Activated B cell treated with CpG ODN at 0.5 μM for 24 hours (primary cell): ENCODE results near the gene CDKN3. TPM values are rescaled to one million over a fixed set of nuclear protein-coding genes. Genes with fewer than 3 reads are reported as not detected.
A peak's percentile ranks its signal among the peaks of the same experiment; 100 is the strongest.

Experiments used
- ATAC-seq: fragments of 200-7000 bp; cut with Tn5 transposase; one replicate; pipeline ENCODE4 v1.10.0; 2021; ENCODE audit warnings: low read depth, mild to moderate bottlenecking, moderate library complexity
- CTCF ChIA-PET: fragments of 350-600 bp; sonication (Branson Sonifier 250); formaldehyde crosslinking; loops from one replicate; lab custom pipeline; 2021; ENCODE audit warnings: antibody characterized with exemption; lab: Charles Lee
- POLR2A ChIA-PET: fragments of 350-600 bp; sonication (Branson Sonifier 250); formaldehyde crosslinking; loops from one replicate; lab custom pipeline; 2021; ENCODE audit warnings: antibody characterized with exemption; lab: Charles Lee
- DNase-seq: peaks from one replicate; pipeline ENCODE4 v3.0.0; 2022
- H3K27ac Mint-ChIP-seq: one replicate; pipeline ENCODE4 v1.8.0; 2020; ENCODE audit warnings: mixed read lengths
- H3K27me3 Mint-ChIP-seq: one replicate; pipeline ENCODE4 v1.8.0; 2021; ENCODE audit warnings: mixed read lengths
- H3K36me3 Mint-ChIP-seq: one replicate; pipeline ENCODE4 v1.8.0; 2021; ENCODE audit warnings: low read depth, mixed read lengths
- H3K4me1 Mint-ChIP-seq: one replicate; pipeline ENCODE4 v1.8.0; 2021; ENCODE audit warnings: mixed read lengths
- H3K4me3 Mint-ChIP-seq: one replicate; pipeline ENCODE4 v1.8.0; 2020; ENCODE audit warnings: mild to moderate bottlenecking, mixed read lengths
- H3K9me3 Mint-ChIP-seq: one replicate; pipeline ENCODE4 v1.8.0; 2020; ENCODE audit warnings: mixed read lengths
- intact Hi-C: fragments of 100-400 bp; cut with micrococcal nuclease; formaldehyde crosslinking; loops from one replicate; pipeline ENCODE4 v1.15.1; 2024
- total RNA-seq: library from RNA; stranded (reverse); gene quantifications from 2 replicates; pipeline ENCODE4 v1.2.3, GENCODE V29; 2022
- TF ChIP-seq, protein P1 (sequence below): fragments of 200-600 bp; IDR thresholded peaks from one replicate; pipeline ENCODE4 v1.8.0; 2022; ENCODE audit warnings: antibody characterized with exemption, mild to moderate bottlenecking

CDKN3 gene
- total RNA-seq, 1 donor from 2014 or later, result 0.91 TPM

- H3K27ac Mint-ChIP-seq, result no peak overlapping the region
- TF ChIP-seq, protein P1, sequence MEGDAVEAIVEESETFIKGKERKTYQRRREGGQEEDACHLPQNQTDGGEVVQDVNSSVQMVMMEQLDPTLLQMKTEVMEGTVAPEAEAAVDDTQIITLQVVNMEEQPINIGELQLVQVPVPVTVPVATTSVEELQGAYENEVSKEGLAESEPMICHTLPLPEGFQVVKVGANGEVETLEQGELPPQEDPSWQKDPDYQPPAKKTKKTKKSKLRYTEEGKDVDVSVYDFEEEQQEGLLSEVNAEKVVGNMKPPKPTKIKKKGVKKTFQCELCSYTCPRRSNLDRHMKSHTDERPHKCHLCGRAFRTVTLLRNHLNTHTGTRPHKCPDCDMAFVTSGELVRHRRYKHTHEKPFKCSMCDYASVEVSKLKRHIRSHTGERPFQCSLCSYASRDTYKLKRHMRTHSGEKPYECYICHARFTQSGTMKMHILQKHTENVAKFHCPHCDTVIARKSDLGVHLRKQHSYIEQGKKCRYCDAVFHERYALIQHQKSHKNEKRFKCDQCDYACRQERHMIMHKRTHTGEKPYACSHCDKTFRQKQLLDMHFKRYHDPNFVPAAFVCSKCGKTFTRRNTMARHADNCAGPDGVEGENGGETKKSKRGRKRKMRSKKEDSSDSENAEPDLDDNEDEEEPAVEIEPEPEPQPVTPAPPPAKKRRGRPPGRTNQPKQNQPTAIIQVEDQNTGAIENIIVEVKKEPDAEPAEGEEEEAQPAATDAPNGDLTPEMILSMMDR, result no peak
- CTCF ChIA-PET, result no interaction called here
- intact Hi-C loops, result no loop called here
- H3K36me3 Mint-ChIP-seq, result no peaks in the 10 kb centered on the region
- H3K27me3 Mint-ChIP-seq, result peaks cover 28% of the 10 kb centered on the region
- no peak overlapping the region for H3K4me3 Mint-ChIP-seq
- H3K4me1 Mint-ChIP-seq, result no peaks in the 10 kb centered on the region
- H3K9me3 Mint-ChIP-seq, result no peaks in the 10 kb centered on the region
- POLR2A ChIA-PET, result no interaction called here
- no peak for ATAC-seq
- no peak for DNase-seq
Measured at GRCh38 chr14:54362759-54363437, 33.9 kb upstream of the CDKN3 start.

GRCh38 chr14:54364555-54365415 lies 32.0 kb upstream of the CDKN3 start:
- Mint-ChIP-seq H3K36me3 (no peaks in the 10 kb centered on the region), H3K27me3 (peaks cover 20% of the 10 kb centered on the region), H3K27ac (no peak overlapping the region), H3K4me3 (no peak overlapping the region), H3K4me1 (no peaks in the 10 kb centered on the region), H3K9me3 (no peaks in the 10 kb centered on the region)
- no peak for DNase-seq
- POLR2A ChIA-PET, result no interaction called here
- CTCF ChIA-PET, result no interaction called here
- intact Hi-C loops, result loop anchor here (5.0 kb wide), 1 partner anchor 408 kb away; no protein-coding TSS in a partner anchor
- no peak for ATAC-seq
- TF ChIP-seq, protein P1, result no peak

DNA sequence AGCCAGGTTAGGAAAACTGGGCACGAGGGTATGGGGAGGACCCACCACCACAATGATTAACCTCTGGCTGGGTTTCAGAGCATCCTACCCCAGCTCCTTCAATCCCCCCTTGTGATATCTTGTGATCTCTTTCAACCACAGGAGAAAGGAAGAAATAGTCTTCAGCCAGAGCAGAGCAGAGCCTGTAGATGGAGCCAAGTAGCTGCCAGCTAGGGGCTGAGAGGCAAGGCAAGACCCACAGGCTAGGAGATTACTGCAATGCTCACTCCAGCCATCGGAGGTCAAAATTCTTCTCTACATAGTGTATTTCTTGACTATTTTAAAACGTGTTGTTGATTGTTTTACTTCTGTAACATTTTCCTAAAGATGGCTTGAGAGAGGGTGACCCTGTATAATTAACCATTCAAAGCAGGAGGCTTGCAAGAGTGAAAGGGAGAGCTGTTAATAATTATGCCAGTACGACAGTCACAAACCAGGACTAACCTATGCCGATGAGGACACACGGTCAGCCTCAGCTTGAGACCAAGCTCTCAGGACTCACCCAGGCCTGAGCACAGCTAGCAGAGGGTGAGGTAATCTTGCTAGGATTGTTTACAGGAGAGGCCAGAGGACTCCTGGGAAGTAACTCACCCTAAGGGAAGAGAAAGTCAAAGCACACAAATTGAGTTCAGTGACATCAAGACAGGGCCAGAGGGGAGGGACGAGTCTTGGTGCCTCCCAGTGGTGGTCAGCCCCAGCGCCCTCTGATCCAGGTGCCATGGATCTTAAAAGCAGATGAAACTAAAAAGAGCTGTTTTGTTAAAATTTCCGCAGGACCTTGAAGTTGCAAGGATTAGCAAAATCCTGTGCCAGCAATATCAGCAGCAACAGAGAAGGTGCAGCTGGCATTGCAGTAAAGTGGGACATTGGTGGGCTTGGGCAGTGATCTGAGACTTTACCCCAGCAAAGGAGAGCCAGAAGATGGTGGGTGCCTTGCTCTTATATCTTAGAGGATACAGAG lies 29.8 kb upstream of the CDKN3 start:
- peaks cover 15% of the 10 kb centered on the region for H3K27me3 Mint-ChIP-seq
- peak; percentile 65 for ATAC-seq
- H3K4me3 Mint-ChIP-seq, result no peak overlapping the region
- ChIA-PET POLR2A (no interaction called here), CTCF (interaction anchor here (0.7 kb wide), 2 partner anchors 19 to 197 kb away, joined by 3 read pairs; no protein-coding TSS in a partner anchor)
- TF ChIP-seq, protein P1, result no peak
- H3K36me3 Mint-ChIP-seq, result no peaks in the 10 kb centered on the region
- intact Hi-C loops, result loop anchor here (1.0 to 5.0 kb wide), 2 partner anchors 74 to 405 kb away; partner anchors contain the start of gene CNIH1
- H3K9me3 Mint-ChIP-seq, result no peaks in the 10 kb centered on the region
- no peak overlapping the region for H3K27ac Mint-ChIP-seq
- no peak for DNase-seq
- no peaks in the 10 kb centered on the region for H3K4me1 Mint-ChIP-seq

DNA sequence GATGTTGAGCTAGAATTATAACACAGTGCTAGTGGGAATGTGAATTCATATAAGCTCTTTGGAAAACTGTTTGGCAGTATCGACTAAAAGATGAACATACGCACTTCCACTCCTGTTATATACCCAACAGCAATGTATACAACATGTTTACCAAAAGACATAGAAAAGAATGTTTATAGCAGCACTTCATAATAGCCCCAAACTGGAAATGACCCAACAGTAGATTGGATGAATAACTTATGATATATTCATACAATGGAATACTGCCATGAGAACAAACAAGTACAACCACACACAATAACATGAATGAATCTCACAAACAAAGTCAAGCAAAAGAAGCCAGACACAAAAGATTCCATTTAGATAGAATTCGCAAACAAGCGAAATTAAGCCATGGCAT lies 28.5 kb upstream of the CDKN3 start:
- Mint-ChIP-seq H3K4me3 (no peak overlapping the region), H3K27ac (no peak overlapping the region), H3K9me3 (no peaks in the 10 kb centered on the region), H3K27me3 (peaks cover 8% of the 10 kb centered on the region), H3K4me1 (no peaks in the 10 kb centered on the region), H3K36me3 (no peaks in the 10 kb centered on the region)
- POLR2A ChIA-PET, result no interaction called here
- intact Hi-C loops, result loop anchor here (5.0 kb wide), 1 partner anchor 404 kb away; no protein-coding TSS in a partner anchor
- no peak for ATAC-seq
- CTCF ChIA-PET, result no interaction called here
- no peak for DNase-seq
- TF ChIP-seq, protein P1, result no peak
